GOT3 (cell line): ENCODE data around the gene TGFBR3L.

Source experiments
- DNase-seq: peaks from one replicate; lab custom pipeline; 2025; ENCODE audit warnings: mixed read lengths; lab: John Stamatoyannopoulos, UW

TGFBR3L gene

DNA sequence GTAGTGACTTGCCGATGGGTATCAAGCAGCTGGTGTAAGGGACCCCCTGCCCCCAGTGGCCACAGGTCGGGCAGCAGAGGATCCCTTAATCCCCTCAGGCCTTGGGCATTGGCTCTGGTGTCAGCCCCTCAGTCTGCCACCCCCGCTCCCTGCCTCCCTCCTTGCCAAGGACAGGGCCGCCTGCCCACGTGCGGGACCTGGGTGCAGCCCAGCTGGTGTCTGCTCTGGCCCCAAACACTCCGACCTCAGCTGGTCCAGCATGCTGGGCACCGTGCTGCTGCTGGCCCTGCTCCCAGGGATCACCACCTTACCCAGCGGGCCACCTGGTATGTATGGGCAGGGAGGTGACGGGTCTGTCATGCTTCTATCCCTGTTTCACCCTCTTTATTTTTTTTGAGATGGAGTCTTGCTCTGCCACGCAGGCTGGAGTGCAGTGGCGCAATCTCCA, at the start of gene TGFBR3L:
TGFBR3L (plus strand) TSS at position 233 of the 448 bp plus-strand sequence.
- DNase-seq, result no peak

DNA sequence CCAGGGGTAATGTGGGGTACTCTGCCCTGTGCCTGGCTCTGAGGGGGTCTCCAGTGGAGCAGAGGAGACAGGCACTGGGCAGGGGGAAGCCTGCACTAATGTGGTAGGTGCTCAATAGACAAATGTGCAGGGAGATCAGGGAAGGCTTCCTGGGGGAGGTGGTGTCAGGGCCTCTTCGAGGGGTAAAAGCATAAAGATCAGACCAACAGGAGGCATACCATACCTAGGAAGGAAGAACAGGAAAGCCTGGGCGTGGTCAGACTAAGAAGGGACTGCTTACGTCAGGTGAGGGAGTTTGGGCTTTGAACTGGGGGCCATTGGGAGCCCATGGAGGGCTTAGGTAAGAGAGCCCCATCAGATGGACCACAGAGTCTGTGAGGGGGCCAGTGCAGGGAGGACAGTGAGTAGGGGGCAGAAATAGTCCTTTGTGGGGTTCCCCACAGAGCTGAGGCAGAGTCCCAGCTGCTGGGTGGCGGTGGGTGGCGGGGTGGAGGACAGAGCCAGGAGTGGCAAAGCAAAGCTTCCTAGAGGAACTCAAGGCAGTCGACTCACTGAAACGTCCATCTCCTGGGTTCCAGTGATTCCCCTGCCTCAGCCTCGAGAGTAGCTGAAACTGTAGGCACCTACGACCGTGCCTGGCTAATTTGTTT, 49.2 kb upstream of the TGFBR3L start:
- no peak for DNase-seq

DNA sequence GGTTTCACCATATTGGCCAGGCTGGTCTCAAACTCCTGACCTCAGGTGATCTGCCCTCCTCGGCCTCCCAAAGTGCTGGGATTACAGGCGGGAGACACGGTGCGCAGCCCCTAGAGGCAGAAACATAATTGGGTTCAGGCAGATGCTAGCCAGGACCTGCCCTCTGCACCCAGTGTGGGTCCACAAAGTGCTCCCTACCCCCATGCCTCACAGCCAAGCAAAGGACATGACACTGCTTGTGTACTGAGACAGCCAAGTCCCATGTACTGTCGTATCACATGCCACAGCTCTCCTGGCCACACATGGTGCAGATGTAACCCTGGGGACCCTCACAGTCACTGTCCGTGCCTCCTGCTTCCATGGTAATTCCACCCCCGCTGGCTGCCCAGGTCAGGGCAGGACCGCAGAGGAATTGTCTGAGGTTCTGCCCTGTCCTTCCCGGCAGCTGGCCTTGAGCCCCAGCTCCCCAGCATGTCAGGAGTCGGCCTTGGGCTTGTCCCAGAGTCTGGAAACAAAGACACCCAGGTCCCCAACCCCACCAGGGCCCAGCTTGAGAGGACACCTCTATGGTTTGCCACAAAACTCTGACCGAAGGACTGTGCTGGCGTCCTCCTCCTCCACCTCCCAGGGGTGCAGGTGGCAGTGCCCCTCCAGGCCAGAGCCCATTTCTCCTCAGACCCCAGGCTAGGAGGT, 48.1 kb upstream of the TGFBR3L start:
- DNase-seq, result no peak

DNA sequence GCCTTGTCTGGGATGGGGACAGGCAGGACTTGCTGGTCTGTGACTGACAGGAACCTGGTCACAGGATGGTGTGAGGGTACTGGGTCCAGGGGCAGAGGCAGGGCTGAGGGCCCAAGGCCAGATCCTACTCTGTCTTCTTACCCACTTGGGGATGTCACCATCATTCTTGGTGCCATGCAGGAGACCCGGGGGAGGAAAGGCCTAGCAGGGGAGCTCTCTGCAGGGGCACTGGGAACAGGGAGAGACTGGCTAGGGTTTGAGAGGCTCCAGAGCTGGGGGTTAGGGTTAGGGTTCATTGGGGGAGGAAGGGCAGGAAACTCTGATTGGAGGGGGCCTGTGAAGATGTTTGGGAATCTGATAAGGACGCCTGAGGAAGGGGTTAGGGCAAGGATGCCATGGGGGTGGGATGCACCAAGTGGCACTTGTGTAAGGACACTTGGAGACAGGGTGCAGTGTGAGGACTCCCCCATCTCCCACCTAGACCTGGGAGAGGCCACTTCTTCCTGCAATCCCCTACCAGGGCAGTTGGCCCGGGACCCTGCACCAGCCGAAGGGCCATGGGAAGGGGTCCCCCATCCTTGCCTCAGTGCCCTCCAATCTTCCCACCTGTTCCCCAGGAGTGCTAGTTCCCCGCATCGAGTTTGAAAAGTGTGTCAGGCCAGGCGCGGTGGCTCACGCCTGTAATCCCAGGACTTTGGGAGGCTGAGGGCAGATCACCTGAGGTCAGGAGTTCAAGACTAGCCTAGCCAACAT, 47.4 kb upstream of the TGFBR3L start:
- no peak for DNase-seq

DNA sequence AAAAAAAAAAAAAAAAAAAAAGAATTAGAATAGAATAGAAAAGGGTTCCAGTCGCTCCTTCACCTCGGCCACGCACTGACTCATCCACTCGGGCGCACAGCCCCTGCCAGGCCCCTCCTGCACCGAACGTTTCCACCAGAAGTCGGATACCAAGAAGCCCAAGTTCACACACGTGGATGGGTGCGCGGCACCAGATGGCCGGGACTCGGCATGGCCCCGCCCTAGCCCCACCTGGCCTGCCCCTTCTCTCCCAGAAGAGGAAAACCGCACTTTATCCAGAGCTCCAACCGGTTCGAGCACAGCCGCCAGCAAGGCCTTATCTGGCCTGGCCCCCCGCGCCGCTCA, 46.3 kb upstream of the TGFBR3L start:
- DNase-seq, result no peak

DNA sequence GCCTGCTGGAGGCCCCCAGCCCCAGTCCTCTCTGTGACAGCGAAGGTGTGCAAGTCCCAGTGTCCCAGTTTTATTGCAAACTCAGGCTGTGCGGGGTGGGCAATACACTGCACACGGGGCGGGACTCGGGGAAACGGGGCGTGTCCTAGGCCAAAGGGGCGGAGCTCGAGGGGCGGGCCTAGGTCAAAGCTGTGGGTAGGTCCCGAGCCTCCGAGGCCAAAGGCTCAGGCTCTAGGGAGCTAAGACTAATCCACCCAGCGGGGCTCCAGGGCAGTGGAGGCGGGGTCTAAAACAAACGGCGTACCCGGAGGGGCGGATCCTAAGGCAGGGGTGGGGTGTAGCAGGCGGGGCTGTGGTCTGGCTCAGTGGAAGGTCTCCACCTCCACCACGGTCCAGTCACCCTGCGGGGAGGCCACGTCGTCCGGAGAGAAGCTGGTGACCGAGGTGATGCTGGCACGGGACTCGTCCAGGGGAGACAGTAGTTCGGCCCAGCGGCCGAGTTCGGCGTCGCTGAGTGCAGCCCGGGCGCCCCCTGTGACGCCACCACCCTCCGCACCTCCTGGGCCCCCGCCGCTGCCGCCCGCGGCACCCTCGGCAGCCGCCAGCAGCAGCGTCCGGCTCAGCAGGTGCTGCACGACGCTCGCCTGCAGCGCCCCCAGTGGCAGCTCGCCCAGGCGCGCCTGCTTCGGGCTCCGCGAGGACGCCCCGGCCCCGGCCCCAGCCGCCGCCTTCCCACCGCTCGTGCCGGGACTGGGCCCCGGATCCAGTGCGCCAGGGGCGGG, 45.8 kb upstream of the TGFBR3L start:
- DNase-seq, result no peak

DNA sequence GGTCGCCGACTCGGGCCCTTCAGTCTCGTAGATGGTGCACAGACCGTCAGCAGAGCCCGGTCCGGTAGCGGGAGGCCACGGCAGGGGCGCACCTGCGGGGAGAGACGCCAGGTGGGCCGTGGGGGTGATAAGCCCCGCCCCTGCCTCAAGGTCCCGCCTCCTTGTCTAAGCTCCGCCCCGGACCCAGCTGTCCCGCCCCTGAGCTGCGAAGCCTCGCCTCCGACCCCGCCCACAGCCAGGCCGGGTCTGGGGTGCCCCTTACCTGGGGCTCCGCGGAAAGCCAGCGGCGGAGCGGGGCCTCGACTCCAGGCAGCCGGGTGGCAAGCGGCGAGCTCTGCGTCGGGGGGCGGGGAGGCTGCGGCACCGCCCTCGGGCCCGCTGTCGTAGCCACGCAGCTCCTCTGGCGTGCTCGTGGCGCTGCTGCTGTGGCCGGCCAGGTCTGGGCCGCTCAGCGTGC, 45.1 kb upstream of the TGFBR3L start:
- no peak for DNase-seq

DNA sequence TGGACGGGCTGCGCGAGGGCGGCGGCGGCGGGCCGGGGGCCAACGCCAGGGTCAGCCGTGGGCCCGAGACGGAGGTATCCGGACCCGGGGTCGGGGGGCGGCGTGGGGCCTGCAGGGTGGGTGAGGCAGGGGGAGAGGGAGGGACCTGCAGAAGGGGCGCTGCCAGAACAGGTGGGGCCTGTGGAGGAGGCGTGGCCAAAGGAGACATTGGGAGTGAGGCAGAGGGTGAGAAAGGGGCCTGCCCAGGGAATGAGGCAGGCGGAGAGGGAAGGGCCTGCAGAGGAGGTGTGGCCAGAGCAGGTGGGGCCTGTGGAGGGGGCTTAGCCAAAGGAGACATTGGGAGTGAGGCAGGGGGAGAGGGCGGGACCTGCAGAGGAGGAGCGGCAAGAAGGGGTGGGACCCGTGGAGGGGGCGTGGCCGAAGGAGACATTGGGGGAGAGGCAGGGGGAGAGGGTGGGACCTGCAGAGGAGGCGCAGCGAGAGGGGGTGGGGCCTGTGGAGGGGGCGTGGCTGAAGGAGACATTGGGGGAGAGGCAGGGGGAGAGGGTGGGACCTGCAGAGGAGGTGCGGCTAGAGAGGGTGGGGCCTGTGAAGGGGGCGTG, 44.6 kb upstream of the TGFBR3L start:
- no peak for DNase-seq

DNA sequence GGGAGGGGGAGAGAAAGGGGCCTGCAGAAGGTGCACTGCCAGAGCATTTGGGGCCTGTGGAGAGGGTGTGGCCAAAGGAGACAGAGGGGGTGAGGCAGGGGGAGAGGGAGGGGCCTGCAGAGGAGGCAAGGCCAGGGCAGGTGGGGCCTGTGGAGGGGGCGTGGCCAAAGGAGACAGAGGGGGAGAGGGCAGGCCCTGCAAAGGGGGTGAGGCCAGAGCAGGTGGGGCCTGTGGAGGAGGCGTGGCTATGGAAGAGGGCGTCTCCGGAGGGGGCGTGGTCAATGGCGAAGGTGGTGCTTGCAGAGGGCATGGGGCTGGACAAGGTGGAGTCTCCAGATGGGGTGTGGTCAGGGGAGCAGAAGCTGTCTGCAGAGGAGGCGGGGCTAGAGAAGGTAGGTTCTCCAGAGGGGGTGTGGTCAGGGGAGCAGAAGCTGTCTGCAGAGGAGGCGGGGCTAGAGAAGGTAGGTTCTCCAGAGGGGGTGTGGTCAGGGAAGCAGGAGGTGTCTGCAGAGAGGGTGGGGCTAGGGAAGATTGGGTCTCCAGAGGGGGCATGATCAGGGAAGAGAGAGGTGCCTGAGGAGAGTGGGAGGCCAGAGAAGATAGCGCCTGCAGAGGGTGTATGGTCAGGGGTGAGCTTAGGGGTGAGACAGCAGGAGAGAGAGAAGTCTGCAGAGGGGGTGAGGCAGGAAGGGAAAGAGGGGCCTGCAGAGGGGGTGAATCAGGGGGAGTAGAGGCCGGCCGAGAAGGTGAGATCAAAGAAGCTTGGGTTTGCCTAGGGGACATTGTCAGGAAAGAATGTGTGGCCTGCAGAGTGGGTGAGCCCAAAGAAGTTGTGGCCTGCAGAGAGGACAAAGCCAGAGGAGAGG, 43.8 kb upstream of the TGFBR3L start:
- peak; percentile 21 for DNase-seq

DNA sequence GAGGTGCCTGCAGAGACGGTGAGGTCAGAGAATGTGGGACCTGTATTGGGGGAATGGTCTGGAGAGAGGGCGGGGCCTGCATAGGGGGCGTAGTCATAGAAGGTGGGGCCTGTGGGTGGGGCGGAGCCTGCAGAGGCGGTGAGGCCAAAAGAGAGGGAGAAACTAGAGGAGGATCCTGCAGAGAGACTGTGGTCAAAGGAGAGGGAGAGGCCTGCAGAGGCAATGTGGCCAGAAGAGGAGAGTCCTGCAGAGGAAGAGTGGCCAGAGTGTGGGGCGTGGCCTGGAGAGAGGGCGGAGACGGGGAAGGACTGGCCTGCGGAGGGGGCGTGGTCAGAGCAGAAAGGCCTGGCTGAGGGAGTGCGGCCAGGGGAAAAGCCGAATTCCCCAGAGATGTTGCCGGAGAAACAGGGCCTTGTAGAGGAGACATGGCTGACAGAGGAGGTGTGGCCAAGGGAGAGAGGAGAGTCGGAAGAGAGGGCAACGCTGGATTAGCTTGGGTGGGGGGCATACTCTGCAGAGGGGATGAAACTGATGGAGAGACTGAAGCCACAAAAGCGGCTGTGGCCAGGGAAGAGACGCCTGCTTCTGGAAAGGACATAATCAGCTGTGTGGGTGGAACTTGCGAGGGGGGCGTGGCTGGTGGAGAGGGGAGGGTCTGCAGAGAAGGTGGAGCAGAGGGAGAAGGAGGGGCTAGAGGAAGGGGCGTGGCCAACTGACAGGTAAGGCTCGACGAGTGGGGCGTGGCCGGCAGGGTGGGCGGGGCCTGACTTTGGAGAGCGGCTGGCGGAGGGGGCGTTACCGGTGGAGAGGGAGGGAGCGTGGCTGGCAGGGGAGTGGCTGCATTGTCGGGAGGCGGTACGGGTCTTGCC, 43.0 kb upstream of the TGFBR3L start:
- DNase-seq, result peak; percentile 56

DNA sequence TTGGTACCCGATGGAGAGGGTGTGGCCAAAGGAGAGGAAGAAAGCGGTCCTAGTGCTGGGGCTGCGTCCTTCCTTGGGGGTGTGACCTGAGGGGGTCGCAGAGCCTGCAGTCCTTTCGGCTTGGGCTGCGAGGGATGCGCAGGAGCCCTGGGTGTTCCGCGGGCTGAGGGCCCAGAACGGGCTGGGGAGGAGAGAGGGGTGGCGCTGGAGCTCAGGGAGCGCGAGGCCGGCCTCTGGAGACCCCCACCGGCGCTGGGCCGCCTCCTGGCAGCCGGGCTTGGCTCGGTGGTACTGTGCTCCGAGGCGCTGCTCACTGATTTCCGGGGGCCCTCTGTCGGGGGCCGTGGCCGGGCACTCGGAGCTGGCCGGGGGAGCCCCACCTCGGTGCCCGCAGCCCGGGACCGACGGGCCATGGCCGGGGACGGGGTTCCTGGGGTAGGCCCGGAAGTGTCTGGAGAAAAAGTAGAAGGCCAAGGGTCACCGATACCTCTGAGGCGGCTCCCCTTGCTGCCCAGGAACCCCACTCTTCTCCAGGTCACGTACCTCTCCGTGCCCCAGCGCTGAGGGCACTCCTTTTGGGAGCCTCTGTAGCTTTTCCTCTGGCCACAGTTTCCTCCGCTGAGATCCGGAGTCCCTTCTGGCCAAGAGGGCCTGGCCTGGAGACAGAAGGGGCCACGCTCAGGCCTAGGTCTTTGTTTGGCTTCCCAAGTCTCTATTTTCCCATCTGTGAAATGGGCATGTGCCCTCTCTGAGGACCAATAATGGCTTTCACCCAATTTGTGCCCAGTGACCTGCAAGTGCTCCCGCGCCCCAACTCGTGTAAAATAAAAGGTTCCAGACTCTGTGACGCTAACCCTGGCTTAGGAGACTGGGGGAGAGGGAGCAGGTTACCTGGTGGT, 42.1 kb upstream of the TGFBR3L start:
- DNase-seq, result no peak

DNA sequence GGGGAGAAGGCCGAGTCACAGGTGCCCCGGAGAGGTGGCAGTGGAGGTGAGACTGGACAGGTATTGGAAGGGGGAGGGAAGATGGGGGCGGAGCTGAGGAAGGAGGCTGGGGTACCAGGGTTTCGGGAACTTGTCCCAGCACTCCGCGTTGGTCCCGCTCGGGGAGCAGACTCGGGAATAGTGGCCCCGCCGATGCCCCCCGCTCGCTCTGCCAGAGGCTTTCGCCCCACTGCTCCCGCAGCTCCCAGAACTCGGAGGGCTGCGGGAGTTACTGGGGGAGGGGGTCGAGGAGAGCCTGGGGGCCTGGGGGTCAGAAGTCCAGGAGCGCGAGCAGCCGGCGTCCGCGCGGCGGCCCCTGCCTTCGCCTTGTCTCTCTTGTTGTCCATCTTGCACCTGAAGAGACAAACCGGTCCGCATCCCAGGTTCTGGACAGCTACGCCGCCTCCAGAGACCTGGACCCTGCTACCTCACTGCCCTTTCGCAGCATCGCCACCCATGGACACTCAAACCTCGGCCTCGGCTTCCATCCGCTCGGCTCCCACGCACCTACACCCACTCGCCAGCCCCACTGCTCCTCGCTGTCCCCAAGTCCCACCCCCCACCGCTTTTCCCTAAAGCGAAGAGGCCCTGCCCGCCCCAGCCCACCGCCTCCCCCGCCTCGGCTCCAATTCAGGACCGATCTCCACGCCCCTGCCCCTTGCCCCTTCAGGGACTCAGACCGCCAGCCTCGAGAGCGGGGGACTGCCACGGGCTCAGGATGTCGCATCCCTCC, 41.1 kb upstream of the TGFBR3L start:
- DNase-seq, result no peak

DNA sequence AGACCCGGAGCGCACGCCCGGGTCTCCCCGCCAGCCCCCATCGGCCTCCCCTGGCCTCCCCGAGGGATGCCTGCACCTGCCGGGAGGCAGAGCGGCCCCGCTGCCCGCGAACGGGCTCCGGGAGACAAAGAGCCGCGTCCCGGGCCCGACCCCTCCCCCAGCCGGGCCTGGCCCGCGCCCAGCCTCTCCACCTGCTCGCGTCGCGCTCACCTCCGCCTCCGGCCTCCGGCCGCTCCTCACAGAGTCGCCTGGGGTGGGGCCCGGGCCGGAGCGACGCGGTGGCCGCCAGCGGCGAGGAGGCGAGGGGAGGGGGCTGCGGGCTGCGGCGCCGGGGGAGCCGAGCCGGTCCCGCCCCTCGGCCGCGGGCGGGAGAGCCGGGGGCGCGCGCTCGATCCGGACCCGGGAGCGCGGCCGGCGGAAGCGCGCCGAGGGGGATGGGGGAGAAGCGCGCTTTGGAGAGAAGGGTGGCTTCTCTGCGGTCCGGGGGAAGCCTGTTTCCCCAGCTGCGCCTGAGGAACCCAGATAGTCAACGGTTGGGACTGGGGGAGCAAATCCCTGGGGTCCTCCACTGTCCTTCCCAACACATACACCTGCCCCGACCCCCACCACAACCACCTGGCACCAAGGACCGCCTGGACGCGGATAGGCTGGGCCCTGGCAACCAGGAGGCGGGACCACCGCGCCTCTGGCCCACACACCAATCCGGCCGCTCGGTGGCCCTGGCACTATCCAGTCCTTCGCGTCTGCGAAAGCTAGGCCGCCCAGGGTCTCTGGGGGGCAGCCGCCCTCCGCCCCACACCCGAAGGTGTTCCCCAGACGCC, 40.3 kb upstream of the TGFBR3L start, which contains the start of gene PRR36:
PRR36 (minus strand) TSS at position 315 of the 821 bp plus-strand sequence. CDS start 701 bp downstream, outside the sequence.
- no peak for DNase-seq

DNA sequence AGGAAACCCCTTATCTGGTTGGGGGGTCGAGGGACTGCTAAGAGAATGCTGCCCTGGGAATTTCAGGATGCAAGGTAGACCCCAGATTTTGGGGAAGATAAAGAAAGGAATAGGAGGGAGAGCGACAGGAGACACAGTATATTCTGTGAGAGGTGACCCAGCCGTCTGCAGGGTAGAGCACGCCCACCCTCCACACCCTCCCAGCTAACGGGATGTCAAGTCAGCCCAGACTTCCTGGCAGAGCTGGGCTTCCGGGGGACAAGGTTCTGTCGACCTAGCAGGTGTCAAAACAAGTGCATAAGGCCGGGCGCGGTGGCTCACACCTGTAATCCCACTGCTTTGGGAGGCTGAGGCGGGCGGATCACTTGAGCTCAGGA, 39.7 kb upstream of the TGFBR3L start:
- DNase-seq, result no peak

DNA sequence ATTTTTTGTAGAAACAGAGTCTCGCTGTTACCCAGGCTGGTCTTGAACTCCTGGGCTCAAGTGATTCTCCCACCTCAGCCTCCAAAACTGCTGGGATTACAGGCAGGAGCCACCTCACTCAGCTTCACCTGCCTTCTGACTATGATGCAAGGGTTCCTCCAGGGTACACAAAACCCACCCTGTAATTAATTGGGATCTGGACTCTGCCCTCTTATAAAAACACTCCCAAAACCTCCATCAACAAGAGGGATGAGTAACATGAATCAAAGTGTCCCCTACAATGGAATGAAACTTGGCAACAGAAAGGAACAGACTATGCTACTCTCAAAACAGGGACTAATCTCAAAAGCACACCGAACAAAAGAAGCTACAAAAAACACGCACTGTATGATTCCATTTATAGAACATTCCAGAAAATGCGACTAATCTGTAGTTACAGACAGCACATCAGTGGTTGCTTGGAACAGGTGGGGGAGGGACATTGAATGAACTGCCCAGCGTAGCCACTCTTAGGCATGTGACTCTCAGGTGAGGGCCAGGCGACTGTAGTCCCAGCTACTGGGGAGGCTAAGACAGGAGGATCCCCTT, 37.3 kb upstream of the TGFBR3L start:
- DNase-seq, result no peak

DNA sequence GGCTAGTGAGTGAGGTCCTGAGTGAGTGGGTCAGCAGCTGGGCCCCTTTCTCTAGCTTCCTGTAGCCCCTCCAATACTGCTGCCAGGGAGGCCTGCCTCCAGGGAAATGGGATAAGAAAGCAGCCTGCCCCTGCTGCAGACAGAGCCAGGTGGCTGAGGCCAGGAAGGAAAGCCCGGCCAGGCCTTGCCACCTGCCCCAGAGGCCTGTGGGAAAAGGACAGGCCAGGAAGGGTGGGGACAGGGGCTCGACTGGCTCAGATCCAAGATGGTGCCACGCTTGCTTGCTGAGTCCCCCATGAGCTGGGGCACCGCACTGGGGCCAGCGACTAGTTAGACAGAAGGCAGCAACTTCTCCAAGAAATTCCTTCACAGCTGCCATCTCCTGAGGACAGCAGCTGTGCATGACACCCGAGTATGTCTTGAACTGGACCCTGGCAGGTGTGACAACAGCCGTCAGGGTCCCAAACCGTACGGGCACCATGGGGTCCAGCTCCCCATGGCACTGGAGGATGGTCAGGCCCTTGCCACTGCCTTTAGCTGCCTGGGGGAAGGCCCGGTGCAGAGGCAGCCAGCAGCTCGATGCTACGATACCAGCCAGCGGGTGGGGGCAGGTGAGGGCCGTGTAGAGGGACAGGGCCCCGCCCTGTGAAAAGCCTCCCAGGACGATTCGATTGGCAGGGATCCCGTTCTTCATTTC, 35.4 kb upstream of the TGFBR3L start:
- no peak for DNase-seq
